Breast epithelium (tissue), 3 donors: ENCODE measurements around the gene ARL4A.
"Not testable (repeated sequence)": the region's sequence is repeated elsewhere in the genome, so short reads cannot be mapped to it uniquely, and the experiment has no call there.

Experiments
- POLR2A ChIP-seq: fragments of 450-650 bp; IDR thresholded peaks from one replicate; pipeline ENCODE4 v1.6.1; 2016; ENCODE audit warnings: antibody characterized with exemption, mild to moderate bottlenecking, moderate library complexity
- TF ChIP-seq, protein P1 (sequence below), 3 donors: fragments of 450-650 bp; IDR thresholded peaks; one replicate each; pipeline ENCODE4 v1.5.1; 2016 to 2017; ENCODE audit warnings: antibody characterized with exemption in 3 of 3, mild to moderate bottlenecking in 3 of 3, moderate library complexity in 3 of 3

- TF ChIP-seq, protein P1, sequence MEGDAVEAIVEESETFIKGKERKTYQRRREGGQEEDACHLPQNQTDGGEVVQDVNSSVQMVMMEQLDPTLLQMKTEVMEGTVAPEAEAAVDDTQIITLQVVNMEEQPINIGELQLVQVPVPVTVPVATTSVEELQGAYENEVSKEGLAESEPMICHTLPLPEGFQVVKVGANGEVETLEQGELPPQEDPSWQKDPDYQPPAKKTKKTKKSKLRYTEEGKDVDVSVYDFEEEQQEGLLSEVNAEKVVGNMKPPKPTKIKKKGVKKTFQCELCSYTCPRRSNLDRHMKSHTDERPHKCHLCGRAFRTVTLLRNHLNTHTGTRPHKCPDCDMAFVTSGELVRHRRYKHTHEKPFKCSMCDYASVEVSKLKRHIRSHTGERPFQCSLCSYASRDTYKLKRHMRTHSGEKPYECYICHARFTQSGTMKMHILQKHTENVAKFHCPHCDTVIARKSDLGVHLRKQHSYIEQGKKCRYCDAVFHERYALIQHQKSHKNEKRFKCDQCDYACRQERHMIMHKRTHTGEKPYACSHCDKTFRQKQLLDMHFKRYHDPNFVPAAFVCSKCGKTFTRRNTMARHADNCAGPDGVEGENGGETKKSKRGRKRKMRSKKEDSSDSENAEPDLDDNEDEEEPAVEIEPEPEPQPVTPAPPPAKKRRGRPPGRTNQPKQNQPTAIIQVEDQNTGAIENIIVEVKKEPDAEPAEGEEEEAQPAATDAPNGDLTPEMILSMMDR (IDR thresholded peaks at IDR 0.05) = not testable (repeated sequence)
- not testable (repeated sequence) for TF ChIP-seq POLR2A
These were observed 27.0 kb upstream of the ARL4A start for GRCh38 chr7:12660423-12660822.
